Endometrial microvascular endothelial cells (primary cell): ENCODE results near the gene CES3. TPM values are rescaled to one million over a fixed set of nuclear protein-coding genes. Genes with fewer than 3 reads are reported as not detected.
"Not testable (repeated sequence)": the region's sequence is repeated elsewhere in the genome, so short reads cannot be mapped to it uniquely, and the experiment has no call there.

Experiments used
- in situ Hi-C: cut with HindIII; loops from 2 replicates; pipeline ENCODE4 v1.10.0; 2017; ENCODE audit warnings: low sequenced_read_pairs, low pct_unique_long_range_greater_than_20kb; ENCODE audit errors: inconsistent ontology term
- total RNA-seq: library from RNA; depleted of rRNA; stranded (reverse); fragments of >200 nt; gene quantifications from one replicate; pipeline ENCODE4 v1.2.3, GENCODE V29; 2015; ENCODE audit errors: inconsistent ontology term

Gene CES3
- total RNA-seq, 1 donor from 2014 or later, result not detected

- in situ Hi-C loops, result no loop called here
Measured at GRCh38 chr16:66942981-66943380, 18.1 kb upstream of the CES3 start.

- in situ Hi-C loops, result no loop called here
Measured at GRCh38 chr16:66943426-66944053, 17.5 kb upstream of the CES3 start.

DNA sequence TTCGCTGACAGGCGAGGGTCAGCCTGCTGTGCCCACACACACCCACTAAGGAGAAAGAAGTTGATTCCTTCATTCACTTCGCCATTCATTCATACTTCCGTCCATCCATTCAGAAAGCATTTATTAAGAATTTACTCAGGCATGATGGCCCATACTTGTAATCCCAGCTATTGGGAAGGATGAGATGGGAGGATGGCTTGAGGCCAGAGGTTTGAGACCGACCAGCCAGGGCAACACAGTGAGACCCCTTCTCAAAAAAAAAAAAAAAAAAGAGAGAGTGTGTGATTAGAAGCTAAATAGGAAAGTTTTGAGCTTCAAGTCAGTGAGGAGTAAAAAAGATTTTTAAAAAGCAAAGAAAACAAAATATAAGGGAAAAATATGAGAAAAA lies 17.0 kb upstream of the CES3 start:
- in situ Hi-C loops, result no loop called here

DNA sequence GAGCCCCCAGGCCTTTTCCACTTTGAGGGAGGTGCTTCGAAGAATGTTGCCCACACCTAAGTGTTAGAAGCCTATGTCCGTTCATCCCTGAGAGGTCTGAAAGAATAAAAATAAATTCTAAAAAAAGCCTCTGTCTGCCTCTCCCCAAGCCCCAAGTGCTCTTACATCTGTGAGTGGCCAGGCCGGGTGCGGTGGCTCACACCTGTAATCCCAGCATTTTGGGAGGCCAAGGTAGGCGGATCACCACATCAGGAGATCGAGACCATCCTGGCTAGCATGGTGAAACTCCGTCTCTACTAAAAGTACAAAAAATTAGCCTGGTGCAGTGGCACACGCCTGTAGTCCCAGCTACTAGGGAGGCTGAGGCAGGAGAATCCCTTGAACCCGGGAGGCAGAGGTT lies 16.1 kb upstream of the CES3 start:
- in situ Hi-C loops, result not testable (repeated sequence)

GRCh38 chr16:66945939-66946338 lies 15.1 kb upstream of the CES3 start:
- in situ Hi-C loops, result no loop called here

- in situ Hi-C loops, result no loop called here
Measured at GRCh38 chr16:66946541-66946940, 14.5 kb upstream of the CES3 start.

DNA sequence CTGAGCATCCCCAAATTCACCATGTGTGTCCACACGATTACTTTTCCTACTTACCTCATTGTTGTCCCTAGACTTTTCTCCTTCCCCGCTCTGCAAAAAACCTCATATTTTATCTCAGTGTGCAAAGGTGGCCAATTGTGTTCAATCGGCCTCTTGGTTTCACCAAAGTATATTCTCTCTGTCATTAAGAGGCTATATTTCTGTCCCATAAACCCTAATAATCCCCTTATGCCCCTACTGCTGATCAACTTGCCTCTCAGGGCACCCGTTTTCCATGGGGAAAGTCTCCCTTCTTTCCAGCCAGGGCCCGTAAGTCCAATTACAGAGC lies 14.1 kb upstream of the CES3 start:
- in situ Hi-C loops, result no loop called here

- in situ Hi-C loops, result no loop called here
Measured at GRCh38 chr16:66947302-66948065, 13.6 kb upstream of the CES3 start.

GRCh38 chr16:66948134-66948836 lies 12.8 kb upstream of the CES3 start:
- in situ Hi-C loops, result no loop called here

DNA sequence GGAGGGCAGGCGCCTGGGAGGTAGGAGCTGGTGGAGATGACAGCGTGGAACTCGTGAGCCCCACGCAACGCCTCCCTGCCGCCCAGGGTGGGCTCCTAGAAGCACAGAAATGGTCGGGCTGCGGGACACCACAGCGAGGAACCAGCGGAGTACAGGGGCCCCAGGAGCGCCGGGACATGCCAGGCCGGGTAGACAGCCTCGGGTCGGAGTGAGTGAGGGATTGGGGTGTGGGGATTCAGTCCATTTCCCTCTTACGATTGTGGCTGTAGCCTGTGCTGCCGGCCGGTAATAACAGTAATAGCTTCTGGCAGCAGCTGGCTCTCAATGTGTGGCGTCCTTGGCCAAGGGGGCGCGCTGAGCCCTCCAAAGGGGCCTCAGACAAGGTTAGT lies 12.2 kb upstream of the CES3 start:
- in situ Hi-C loops, result no loop called here

DNA sequence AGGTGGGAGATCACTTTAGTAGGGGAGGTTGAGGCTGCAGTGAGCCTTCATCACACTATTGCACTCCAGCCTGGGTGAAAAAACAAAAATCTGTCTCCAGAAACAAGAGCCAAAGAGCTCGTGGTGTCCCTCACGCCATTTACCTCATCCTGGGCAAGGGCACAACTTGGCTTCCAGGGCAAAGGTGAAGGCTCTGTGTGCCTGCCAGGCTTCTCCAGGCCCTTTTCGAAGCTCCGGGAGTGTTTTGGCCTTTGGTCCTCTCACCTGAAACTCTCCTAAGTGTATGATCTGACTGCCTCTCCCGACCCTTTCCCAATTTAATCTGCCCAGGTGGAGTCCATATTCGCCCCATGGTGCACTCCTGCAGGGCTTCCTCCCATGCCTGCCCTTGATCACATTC lies 11.6 kb upstream of the CES3 start:
- in situ Hi-C loops, result no loop called here

DNA sequence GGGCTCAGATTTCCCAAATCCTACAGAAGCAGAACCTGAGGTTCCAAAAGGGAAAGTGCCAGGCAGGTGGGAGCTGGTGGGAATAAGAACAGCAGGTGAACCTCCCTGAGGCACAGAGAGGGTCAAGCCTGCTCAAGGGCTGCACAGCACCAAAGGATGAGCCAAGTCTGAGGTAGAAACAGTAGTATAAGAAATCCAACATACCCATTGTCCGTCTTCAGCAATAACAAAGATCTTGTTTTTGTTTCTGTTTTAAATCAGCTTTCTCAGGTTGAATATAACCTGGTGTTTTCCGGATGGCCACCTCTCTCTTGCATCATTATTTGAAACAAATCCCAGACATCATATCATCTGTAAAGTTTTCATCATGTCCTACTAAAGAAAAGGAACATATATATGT lies 10.6 kb upstream of the CES3 start:
- in situ Hi-C loops, result no loop called here

GRCh38 chr16:66950971-66951790 lies 9.9 kb upstream of the CES3 start:
- in situ Hi-C loops, result no loop called here

- in situ Hi-C loops, result no loop called here
Measured at GRCh38 chr16:66952430-66953110, 8.5 kb upstream of the CES3 start.

GRCh38 chr16:66953462-66954096 lies 7.5 kb upstream of the CES3 start:
- in situ Hi-C loops, result no loop called here

DNA sequence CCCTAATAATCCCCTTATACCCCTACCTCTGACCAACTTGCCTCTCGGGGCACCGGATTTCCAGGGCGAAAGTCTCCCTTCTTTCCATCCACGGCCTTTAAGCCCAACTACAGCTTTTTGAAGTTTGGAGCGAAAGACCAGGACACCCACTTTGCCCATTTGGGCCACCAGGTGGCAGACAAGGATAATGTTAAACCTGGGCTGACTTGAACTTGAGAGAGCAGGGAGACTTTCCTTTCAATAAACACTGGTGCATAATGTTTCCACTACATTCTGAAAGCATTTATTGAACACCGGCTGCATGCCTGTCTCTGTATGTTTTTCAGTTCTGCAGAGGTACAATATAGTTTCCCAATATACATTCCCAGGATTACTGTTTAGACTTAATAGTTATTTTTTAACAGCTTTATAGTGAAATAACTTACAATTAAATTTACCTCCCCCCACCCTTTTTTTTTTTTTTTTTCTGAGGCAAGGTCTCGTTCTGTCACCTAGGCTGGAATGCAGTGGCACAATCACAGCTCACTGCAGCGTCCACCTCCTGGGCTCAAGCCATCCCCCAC lies 6.9 kb upstream of the CES3 start:
- in situ Hi-C loops, result no loop called here

DNA sequence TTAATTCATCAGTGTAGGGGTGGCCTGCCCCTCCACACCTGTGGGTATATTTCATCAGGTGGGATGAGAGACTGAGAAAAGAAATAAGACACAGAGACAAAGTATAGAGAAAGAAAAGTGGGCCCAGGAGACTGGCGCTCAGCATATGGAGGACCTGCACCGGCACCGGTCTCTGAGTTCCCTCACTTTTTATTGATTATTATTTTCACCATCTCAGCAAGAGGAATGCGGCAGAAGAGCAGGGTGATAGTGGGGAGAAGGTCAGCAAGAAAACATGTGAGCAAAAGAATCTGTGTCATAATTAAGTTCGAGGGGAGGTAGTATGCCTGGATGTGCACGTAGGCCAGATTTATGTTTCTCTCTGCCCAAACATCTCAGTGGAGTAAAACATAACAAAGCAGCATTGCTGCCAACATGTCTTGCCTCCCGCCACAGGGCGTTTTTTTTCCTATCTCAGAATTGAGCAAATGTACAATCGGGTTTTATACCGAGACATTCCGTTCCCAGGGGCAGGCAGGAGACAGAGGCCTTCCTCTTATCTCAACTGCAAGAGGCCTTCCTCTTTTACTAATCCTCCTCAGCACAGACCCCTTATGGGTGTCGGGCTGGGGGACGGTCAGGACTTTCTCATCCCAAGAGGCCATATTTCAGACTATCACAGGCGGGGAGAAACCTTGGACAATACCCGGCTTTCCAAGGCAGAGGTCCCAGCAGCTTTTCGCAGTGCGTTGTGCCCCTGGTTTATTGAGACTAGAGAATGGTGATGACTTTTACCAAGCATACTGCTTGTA lies 5.5 kb upstream of the CES3 start:
- in situ Hi-C loops, result not testable (repeated sequence)

GRCh38 chr16:66956154-66956457 lies 5.0 kb upstream of the CES3 start:
- in situ Hi-C loops, result not testable (repeated sequence)
